GM23248 (cell line): Measurements from ENCODE around the gene RAMACL. TPM values are rescaled to one million over a fixed set of nuclear protein-coding genes. Genes with fewer than 3 reads are reported as not detected.

Experiments
- DNase-seq: peaks from one replicate; pipeline ENCODE4 v3.0.0-alpha.2; 2015
- H2AFZ ChIP-seq: fragments of 200-600 bp; sonication (generic); 2 replicates; pipeline ENCODE4 v1.6.1; 2016; ENCODE audit warnings: antibody characterized with exemption
- H3F3A ChIP-seq: fragments of 200-600 bp; sonication (generic); 2 replicates; pipeline ENCODE4 v1.6.1; 2016; ENCODE audit warnings: mild to moderate bottlenecking, antibody characterized with exemption, mixed run types; ENCODE audit not compliant: insufficient read depth
- H3K27ac ChIP-seq: fragments of 200-600 bp; sonication (generic); 2 replicates; pipeline ENCODE4 v1.5.1; 2016; ENCODE audit warnings: mild to moderate bottlenecking
- H3K27me3 ChIP-seq: fragments of 200-600 bp; sonication (generic); replicated peaks from 2 replicates; pipeline ENCODE4 v1.6.1; 2016; ENCODE audit warnings: mild to moderate bottlenecking; ENCODE audit not compliant: insufficient read depth
- H3K36me3 ChIP-seq: fragments of 200-600 bp; sonication (generic); 2 replicates; pipeline ENCODE4 v1.6.1; 2016; ENCODE audit warnings: low read depth, mild to moderate bottlenecking
- H3K4me1 ChIP-seq: fragments of 200-600 bp; sonication (generic); 2 replicates; pipeline ENCODE4 v1.6.1; 2016; ENCODE audit warnings: mild to moderate bottlenecking; ENCODE audit not compliant: insufficient read depth
- H3K4me2 ChIP-seq: fragments of 200-600 bp; sonication (generic); one replicate; pipeline ENCODE4 v1.6.1; 2016; ENCODE audit warnings: mild to moderate bottlenecking; ENCODE audit not compliant: unreplicated experiment
- H3K4me3 ChIP-seq: fragments of 200-600 bp; sonication (generic); 2 replicates; pipeline ENCODE4 v1.5.1; 2016; ENCODE audit warnings: mild to moderate bottlenecking
- H3K79me2 ChIP-seq: fragments of 200-600 bp; sonication (generic); 2 replicates; pipeline ENCODE4 v1.6.1; 2016; ENCODE audit warnings: mild to moderate bottlenecking; ENCODE audit not compliant: insufficient read depth
- H3K9ac ChIP-seq: fragments of 200-600 bp; sonication (generic); 2 replicates; pipeline ENCODE4 v1.6.1; 2016; ENCODE audit warnings: mild to moderate bottlenecking
- H3K9me2 ChIP-seq: fragments of 200-600 bp; sonication (generic); 2 replicates; pipeline ENCODE4 v1.6.1; 2016; ENCODE audit warnings: mixed run types, mild to moderate bottlenecking, moderate library complexity; ENCODE audit not compliant: insufficient read depth
- H3K9me3 ChIP-seq: fragments of 200-600 bp; sonication (generic); one replicate; pipeline ENCODE4 v1.6.1; 2017; ENCODE audit warnings: low read depth
- H4K20me1 ChIP-seq: fragments of 200-600 bp; sonication (generic); 2 replicates; pipeline ENCODE4 v1.6.0; 2016; ENCODE audit not compliant: insufficient read depth
- EZH2 ChIP-seq: fragments of 200-600 bp; sonication (generic); IDR thresholded peaks from 2 replicates; pipeline ENCODE4 v1.6.1; 2018; ENCODE audit warnings: antibody characterized with exemption, mild to moderate bottlenecking; ENCODE audit not compliant: insufficient read depth, poor library complexity, severe bottlenecking
- EZH2phosphoT487 ChIP-seq: fragments of 200-600 bp; sonication (generic); IDR thresholded peaks from 2 replicates; pipeline ENCODE4 v1.6.1; 2018; ENCODE audit warnings: antibody characterized with exemption, moderate library complexity, mild to moderate bottlenecking, low read depth; ENCODE audit not compliant: insufficient read depth
- WGBS, 2 experiments: methylation state at CpG; one replicate each; pipeline ENCODE4 v1.1.6; 2015 to 2017; ENCODE audit warnings: low lambda C conversion rate in 2 of 2, low coverage in 1 of 2; ENCODE audit errors: missing lambda C conversion rate in 2 of 2; 5-methylcytosine and 5-hydroxymethylcytosine counted together
- in situ Hi-C: fragments of 300-500 bp; cut with MboI; formaldehyde crosslinking; loops from 2 replicates; pipeline ENCODE4 v1.15.0; 2020
- polyA plus RNA-seq: library from polyadenylated mRNA; unstranded; fragments of >200 nt; fragmentation: Nextera tagmentation; extraction: Ambion mirVana; gene quantifications from 2 replicates; pipeline ENCODE4 v1.2.1, GENCODE V29; 2016
- total RNA-seq: library from RNA; depleted of rRNA; stranded (reverse); fragments of >200 nt; shearing (Covaris generic); gene quantifications from 2 replicates; pipeline ENCODE4 v1.2.3, GENCODE V29; 2014

The RAMACL gene
- total and polyA plus RNA-seq, 2 experiments from 2014 or later: 0.31 to 2.1 TPM

- H3K9me3 ChIP-seq: no peaks in the 10 kb centered on the region
- peak overlapping the region; percentile 55 for H3K4me3 ChIP-seq
- peak overlapping the region; percentile 84 for H3K4me2 ChIP-seq
- H3K36me3 ChIP-seq: peaks cover 5% of the 10 kb centered on the region; the same call in 1 of the 2 replicates
- peaks cover 54% of the 10 kb centered on the region for H3F3A ChIP-seq
- peak overlapping the region; percentile 93 for H3K27ac ChIP-seq
- H3K9me2 ChIP-seq: no peaks in the 10 kb centered on the region
- H3K79me2 ChIP-seq: peaks cover 43% of the 10 kb centered on the region
- H3K4me1 ChIP-seq: peaks cover 42% of the 10 kb centered on the region
- H3K9ac ChIP-seq: peak overlapping the region; percentile 80
- TF ChIP-seq EZH2: no peak
- TF ChIP-seq EZH2phosphoT487: no peak
- WGBS, 2 experiments: 52 to 60% methylated on average over 8 of the region's 8 CpGs
- no peak for DNase-seq
- H3K27me3 ChIP-seq: no peaks in the 10 kb centered on the region
- in situ Hi-C loops: no loop called here
- no peak overlapping the region; the same call in 1 of the 2 replicates for H2AFZ ChIP-seq
- H4K20me1 ChIP-seq: no peaks in the 10 kb centered on the region
Measured at GRCh38 chr6:166554316-166554715, 32.2 kb downstream of the RAMACL start.

- Histone ChIP-seq H3K9me2 (no peaks in the 10 kb centered on the region), H3F3A (peaks cover 51% of the 10 kb centered on the region), H3K4me2 (peak overlapping the region; percentile 84), H3K4me3 (peak overlapping the region; percentile 55), H3K27ac (peak overlapping the region; percentile 93), H3K4me1 (peaks cover 42% of the 10 kb centered on the region), H4K20me1 (no peaks in the 10 kb centered on the region), H3K9ac (peak overlapping the region; percentile 80), H3K27me3 (no peaks in the 10 kb centered on the region), H3K9me3 (no peaks in the 10 kb centered on the region), H3K79me2 (peaks cover 43% of the 10 kb centered on the region), H2AFZ (no peak overlapping the region; the same call in 1 of the 2 replicates), H3K36me3 (peaks cover 5% of the 10 kb centered on the region; the same call in 1 of the 2 replicates)
- TF ChIP-seq EZH2 (no peak), EZH2phosphoT487 (no peak)
- in situ Hi-C loops: no loop called here
- WGBS, 2 experiments: 4 to 7% methylated on average over 13 of the region's 13 CpGs
- peak; percentile 99 for DNase-seq
Measured at GRCh38 chr6:166553563-166554271, 32.8 kb downstream of the RAMACL start.

- DNase-seq: no peak
- peak overlapping the region; percentile 93 for H3K27ac ChIP-seq
- H3K79me2 ChIP-seq: peaks cover 41% of the 10 kb centered on the region
- H3K4me3 ChIP-seq: no peak overlapping the region
- H2AFZ ChIP-seq: no peak overlapping the region
- H3K36me3 ChIP-seq: peaks cover 5% of the 10 kb centered on the region; the same call in 1 of the 2 replicates
- H3K4me2 ChIP-seq: peak overlapping the region; percentile 78
- H3K4me1 ChIP-seq: peaks cover 41% of the 10 kb centered on the region
- peaks cover 45% of the 10 kb centered on the region for H3F3A ChIP-seq
- no peaks in the 10 kb centered on the region for H4K20me1 ChIP-seq
- 84 to 86% methylated on average over 7 of the region's 7 CpGs for WGBS, 2 experiments
- peak overlapping the region; percentile 74 for H3K9ac ChIP-seq
- H3K9me3 ChIP-seq: no peaks in the 10 kb centered on the region
- H3K9me2 ChIP-seq: no peaks in the 10 kb centered on the region
- no peaks in the 10 kb centered on the region for H3K27me3 ChIP-seq
- in situ Hi-C loops: no loop called here
- TF ChIP-seq EZH2 (no peak), EZH2phosphoT487 (no peak)
Measured at GRCh38 chr6:166552600-166552999, 33.9 kb downstream of the RAMACL start.

- H4K20me1 ChIP-seq: no peaks in the 10 kb centered on the region
- H3K9me3 ChIP-seq: no peaks in the 10 kb centered on the region
- no peak overlapping the region for H3K27ac ChIP-seq
- H3K9me2 ChIP-seq: no peaks in the 10 kb centered on the region
- H3K36me3 ChIP-seq: peaks cover 5% of the 10 kb centered on the region; the same call in 1 of the 2 replicates
- peaks cover 44% of the 10 kb centered on the region for H3K79me2 ChIP-seq
- no peak overlapping the region for H3K4me2 ChIP-seq
- H3K9ac ChIP-seq: no peak overlapping the region
- in situ Hi-C loops: no loop called here
- H3K27me3 ChIP-seq: no peaks in the 10 kb centered on the region
- TF ChIP-seq EZH2phosphoT487: no peak
- TF ChIP-seq EZH2: no peak
- no peak for DNase-seq
- H3K4me1 ChIP-seq: peaks cover 34% of the 10 kb centered on the region
- WGBS, 2 experiments: 94 to 97% methylated on average over 16 of the region's 16 CpGs
- H3K4me3 ChIP-seq: no peak overlapping the region
- no peak overlapping the region for H2AFZ ChIP-seq
- peaks cover 39% of the 10 kb centered on the region for H3F3A ChIP-seq
Measured at GRCh38 chr6:166551754-166552495, 34.6 kb downstream of the RAMACL start.
